ENCODE data around the gene TEDC1.

The TEDC1 gene

GRCh38 chr14:105486163-105486973 is 4.7 kb upstream of the TEDC1 start, which contains the start of gene CRIP1:
Gene CRIP1 (plus strand): TSS chr14:105486886. CDS start chr14:105487260, 374 bp downstream.
- DNase-seq, result no peak

GRCh38 chr14:105486974-105487448 is 4.0 kb upstream of the TEDC1 start:
- peak in 1 of 2 donors; percentile 60 for DNase-seq

GRCh38 chr14:105487449-105487985 is 3.5 kb upstream of the TEDC1 start:
- no peak for DNase-seq

GRCh38 chr14:105487986-105488777 is 2.9 kb upstream of the TEDC1 start:
- DNase-seq, result no peak

- no peak for DNase-seq
Measured at GRCh38 chr14:105488781-105489541, 2.1 kb upstream of the TEDC1 start.

GRCh38 chr14:105489542-105490266 is 1.3 kb upstream of the TEDC1 start:
- DNase-seq, result peak; percentile 72

GRCh38 chr14:105490267-105490571 is 827 bp upstream of the TEDC1 start:
- no peak for DNase-seq

- peak; percentile 94 to 96 for DNase-seq
Measured at GRCh38 chr14:105491366-105491973, 424 bp downstream of the TEDC1 start.

- DNase-seq, result no peak
Measured at GRCh38 chr14:105492031-105492970, 1.3 kb downstream of the TEDC1 start.

- DNase-seq, result no peak
Measured at GRCh38 chr14:105492971-105493871, 2.2 kb downstream of the TEDC1 start.

GRCh38 chr14:105493921-105494605 is 3.0 kb downstream of the TEDC1 start:
- no peak for DNase-seq

GRCh38 chr14:105494606-105494929 is 3.5 kb downstream of the TEDC1 start:
- DNase-seq, result no peak

- no peak for DNase-seq
Measured at GRCh38 chr14:105495101-105495989, 4.3 kb downstream of the TEDC1 start.

- no peak for DNase-seq
Measured at GRCh38 chr14:105495990-105496830, 5.2 kb downstream of the TEDC1 start.

- DNase-seq, result no peak
Measured at GRCh38 chr14:105496831-105497591, 6.0 kb downstream of the TEDC1 start.

Measured in stimulated activated CD4-positive, alpha-beta T cell treated with anti-CD3 and anti-CD28 coated beads, Interleukin-2, amount 100 ng/mL, for 48 hours (primary cell).